Measurements from ENCODE around the gene WDR7.

DNA sequence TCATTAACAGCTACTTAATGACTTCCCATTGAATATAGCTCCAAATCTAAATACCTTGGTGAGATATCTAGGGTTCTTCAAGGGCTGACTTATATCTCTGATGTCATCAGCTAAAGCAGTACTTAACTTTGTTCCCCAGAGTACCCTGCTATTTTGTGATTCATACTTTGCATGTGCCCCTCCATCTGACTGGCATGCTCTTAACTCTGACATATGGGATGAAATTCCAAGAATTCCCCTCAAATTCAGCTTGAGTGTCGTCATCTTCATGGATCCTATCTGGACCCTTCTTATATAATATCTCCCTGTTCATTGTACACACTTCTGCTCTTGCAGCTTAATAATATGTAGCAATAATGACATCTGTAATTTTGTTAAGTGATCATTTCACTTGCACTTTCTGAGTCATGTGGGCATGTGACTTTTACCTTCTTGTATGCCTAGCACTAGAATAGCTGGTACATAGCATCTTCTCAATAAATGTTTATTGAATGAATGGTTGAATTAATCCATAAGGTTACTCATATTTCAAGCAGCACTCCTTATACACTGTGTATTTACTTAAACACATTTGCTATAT lies 172.9 kb downstream of the WDR7 start:
- no peak for TF ChIP-seq POLR2A (IDR thresholded peaks at IDR 0.05)
- TF ChIP-seq, protein P1, sequence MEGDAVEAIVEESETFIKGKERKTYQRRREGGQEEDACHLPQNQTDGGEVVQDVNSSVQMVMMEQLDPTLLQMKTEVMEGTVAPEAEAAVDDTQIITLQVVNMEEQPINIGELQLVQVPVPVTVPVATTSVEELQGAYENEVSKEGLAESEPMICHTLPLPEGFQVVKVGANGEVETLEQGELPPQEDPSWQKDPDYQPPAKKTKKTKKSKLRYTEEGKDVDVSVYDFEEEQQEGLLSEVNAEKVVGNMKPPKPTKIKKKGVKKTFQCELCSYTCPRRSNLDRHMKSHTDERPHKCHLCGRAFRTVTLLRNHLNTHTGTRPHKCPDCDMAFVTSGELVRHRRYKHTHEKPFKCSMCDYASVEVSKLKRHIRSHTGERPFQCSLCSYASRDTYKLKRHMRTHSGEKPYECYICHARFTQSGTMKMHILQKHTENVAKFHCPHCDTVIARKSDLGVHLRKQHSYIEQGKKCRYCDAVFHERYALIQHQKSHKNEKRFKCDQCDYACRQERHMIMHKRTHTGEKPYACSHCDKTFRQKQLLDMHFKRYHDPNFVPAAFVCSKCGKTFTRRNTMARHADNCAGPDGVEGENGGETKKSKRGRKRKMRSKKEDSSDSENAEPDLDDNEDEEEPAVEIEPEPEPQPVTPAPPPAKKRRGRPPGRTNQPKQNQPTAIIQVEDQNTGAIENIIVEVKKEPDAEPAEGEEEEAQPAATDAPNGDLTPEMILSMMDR (IDR thresholded peaks at IDR 0.05): no peak
